ENCODE results near the gene ZFYVE28. TPM values are rescaled to one million over a fixed set of nuclear protein-coding genes. Genes with fewer than 3 reads are reported as not detected.

ZFYVE28 gene
- total and polyA plus RNA-seq, 9 donors = 1.3 to 12.1 (median 8.6) TPM

DNA sequence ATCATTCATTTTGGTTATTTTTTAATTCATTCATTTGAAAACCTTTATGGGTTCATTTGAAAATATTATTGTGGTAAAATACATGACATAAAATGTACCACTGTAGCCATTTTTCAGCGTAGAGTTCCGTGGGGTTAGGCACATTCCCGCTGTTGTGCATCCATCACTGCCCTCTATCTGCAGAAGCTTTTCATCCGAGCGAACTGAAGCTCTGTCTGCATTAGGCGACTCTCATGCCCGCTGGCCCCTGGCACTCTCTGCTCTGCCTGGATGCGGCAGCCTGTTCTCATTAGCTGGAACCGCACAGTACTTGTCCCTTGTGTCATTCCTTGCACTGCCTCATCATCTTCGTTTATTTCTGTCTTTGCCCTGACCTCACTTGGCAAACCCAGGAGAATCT, 17.9 kb upstream of the ZFYVE28 start:
- TF ChIP-seq EP300 (IDR thresholded peaks at IDR 0.05) (no peak), POLR2A (IDR thresholded peaks at IDR 0.05) (no peak)
- TF ChIP-seq, protein P1, sequence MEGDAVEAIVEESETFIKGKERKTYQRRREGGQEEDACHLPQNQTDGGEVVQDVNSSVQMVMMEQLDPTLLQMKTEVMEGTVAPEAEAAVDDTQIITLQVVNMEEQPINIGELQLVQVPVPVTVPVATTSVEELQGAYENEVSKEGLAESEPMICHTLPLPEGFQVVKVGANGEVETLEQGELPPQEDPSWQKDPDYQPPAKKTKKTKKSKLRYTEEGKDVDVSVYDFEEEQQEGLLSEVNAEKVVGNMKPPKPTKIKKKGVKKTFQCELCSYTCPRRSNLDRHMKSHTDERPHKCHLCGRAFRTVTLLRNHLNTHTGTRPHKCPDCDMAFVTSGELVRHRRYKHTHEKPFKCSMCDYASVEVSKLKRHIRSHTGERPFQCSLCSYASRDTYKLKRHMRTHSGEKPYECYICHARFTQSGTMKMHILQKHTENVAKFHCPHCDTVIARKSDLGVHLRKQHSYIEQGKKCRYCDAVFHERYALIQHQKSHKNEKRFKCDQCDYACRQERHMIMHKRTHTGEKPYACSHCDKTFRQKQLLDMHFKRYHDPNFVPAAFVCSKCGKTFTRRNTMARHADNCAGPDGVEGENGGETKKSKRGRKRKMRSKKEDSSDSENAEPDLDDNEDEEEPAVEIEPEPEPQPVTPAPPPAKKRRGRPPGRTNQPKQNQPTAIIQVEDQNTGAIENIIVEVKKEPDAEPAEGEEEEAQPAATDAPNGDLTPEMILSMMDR (IDR thresholded peaks at IDR 0.05) = no peak
- no peaks in the 10 kb centered on the region for H3K27me3 ChIP-seq
- 34 to 46% (median 44%) methylated on average over 10 of the region's 10 CpGs for WGBS, 3 donors
- peak in 1 of 5 donors; percentile 36 for DNase-seq
- H3K9me3 ChIP-seq = no peaks in the 10 kb centered on the region
- H3K27ac ChIP-seq = no peak overlapping the region
- no peak overlapping the region for H3K4me3 ChIP-seq
- H3K36me3 ChIP-seq = no peaks in the 10 kb centered on the region
- H3K4me1 ChIP-seq (ENCODE audit: insufficient read depth) = no peaks in the 10 kb centered on the region
- intact Hi-C loops (cut with DNase I) = no loop called here

DNA sequence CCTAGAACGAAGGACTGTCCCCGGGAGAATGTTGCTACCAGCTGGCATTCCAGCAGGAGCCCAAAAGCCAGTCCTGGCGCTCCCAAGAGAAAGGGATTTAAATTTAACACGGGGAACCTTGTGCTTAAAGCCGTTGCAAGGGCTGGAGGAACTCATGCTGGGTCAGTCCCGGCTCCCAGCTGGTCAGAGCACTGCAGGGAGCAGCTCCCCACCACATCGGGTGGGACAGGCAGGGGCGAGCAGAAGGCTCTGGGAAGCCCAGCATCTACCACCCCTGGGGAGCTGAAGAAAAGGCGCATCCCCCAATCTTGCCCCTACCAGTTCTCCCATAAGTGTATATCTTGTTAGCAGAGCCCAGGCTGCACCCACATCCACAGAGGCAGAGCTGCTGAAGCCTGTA, 16.0 kb upstream of the ZFYVE28 start:
- TF ChIP-seq, protein P1 (IDR thresholded peaks at IDR 0.05) = no peak
- TF ChIP-seq POLR2A (IDR thresholded peaks at IDR 0.05) (no peak), EP300 (IDR thresholded peaks at IDR 0.05) (no peak)
- no peaks in the 10 kb centered on the region for H3K36me3 ChIP-seq
- no peaks in the 10 kb centered on the region for H3K9me3 ChIP-seq
- H3K4me1 ChIP-seq (ENCODE audit: insufficient read depth) = no peaks in the 10 kb centered on the region
- H3K27ac ChIP-seq = no peak overlapping the region
- no peak for DNase-seq
- intact Hi-C loops (cut with DNase I) = no loop called here
- 60 to 67% (median 60%) methylated on average over 9 of the region's 9 CpGs for WGBS, 3 donors
- no peak overlapping the region for H3K4me3 ChIP-seq
- no peaks in the 10 kb centered on the region for H3K27me3 ChIP-seq

DNA sequence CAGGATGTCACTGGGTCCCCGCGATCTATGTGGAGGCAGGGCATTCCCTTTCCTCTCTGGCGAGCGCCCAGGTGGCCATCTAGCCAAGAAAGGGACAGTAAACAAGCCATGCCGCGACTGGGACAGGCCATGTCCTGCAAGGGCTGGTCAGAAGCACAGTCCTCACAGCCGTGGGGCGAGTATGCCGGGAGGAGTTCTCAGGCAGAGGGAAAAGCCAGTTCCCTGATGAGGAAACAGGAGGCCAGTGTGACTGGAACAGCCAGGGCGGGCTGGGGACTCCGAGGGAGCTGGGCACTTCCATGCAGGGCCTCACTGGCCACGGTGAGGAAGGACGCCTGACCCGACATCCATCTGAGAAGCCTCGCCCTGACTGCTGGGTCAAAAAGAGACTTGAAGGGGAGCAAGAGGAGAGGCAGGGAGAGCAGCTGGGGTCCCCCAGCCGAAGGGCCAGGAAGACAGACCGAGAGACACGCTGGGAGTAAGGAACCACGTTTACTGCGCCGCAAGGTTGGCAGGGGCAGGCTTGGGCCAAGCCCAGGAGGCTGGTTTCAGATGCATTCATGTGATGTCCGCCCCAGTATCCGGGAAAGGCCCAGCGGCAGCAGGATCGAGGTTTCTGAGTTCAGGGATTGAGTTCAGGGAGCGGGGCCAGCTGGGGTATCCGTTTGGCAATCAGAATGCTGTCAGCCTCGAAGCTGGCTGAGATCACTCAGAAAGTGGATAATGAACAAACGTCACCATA, 15.3 kb upstream of the ZFYVE28 start:
- H3K4me3 ChIP-seq = no peak overlapping the region
- intact Hi-C loops (cut with DNase I) = no loop called here
- no peaks in the 10 kb centered on the region for H3K4me1 ChIP-seq (ENCODE audit: insufficient read depth)
- H3K27me3 ChIP-seq = no peaks in the 10 kb centered on the region
- no peak for TF ChIP-seq POLR2A (IDR thresholded peaks at IDR 0.05)
- no peak for TF ChIP-seq EP300 (IDR thresholded peaks at IDR 0.05)
- TF ChIP-seq, protein P1 (IDR thresholded peaks at IDR 0.05) = no peak
- DNase-seq = no peak
- WGBS, 3 donors = 75 to 81% (median 77%) methylated on average over 29 of the region's 29 CpGs
- no peaks in the 10 kb centered on the region for H3K36me3 ChIP-seq
- no peak overlapping the region for H3K27ac ChIP-seq
- H3K9me3 ChIP-seq = no peaks in the 10 kb centered on the region

DNA sequence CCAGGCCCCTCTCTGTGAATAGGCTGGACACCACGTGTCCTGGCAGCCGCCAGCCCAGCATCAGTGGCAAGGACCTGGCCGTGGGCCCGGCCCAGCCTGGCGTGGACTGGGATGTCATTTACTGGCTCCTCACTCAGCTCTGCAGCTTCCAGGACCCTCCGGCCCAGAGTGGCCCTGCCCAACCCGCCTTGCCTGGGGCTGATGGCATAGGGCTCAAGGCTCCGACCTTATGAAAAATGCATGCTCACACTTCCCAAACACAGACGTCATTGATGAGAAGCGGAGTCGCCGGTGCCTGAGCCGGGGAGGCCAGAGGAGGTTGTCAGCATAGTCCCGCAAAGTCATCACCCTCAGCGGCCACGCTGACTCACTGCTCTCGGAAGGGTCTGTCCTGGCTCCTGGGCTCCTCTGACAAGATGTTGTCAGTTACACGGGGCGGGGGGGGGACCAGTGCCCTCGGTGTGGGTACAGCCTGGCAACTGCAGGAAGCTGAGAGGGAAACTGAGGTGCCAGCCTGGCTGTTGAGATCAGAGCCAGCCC, 14.6 kb upstream of the ZFYVE28 start:
- Histone ChIP-seq H3K36me3 (no peaks in the 10 kb centered on the region), H3K27me3 (no peaks in the 10 kb centered on the region), H3K4me3 (no peak overlapping the region), H3K4me1 (ENCODE audit: insufficient read depth) (no peaks in the 10 kb centered on the region), H3K27ac (no peak overlapping the region), H3K9me3 (no peaks in the 10 kb centered on the region)
- intact Hi-C loops (cut with DNase I) = no loop called here
- no peak for DNase-seq
- 78 to 81% (median 79%) methylated on average over 18 to 20 of the region's 20 CpGs for WGBS, 3 donors
- TF ChIP-seq POLR2A (IDR thresholded peaks at IDR 0.05) (no peak), EP300 (IDR thresholded peaks at IDR 0.05) (no peak)
- TF ChIP-seq, protein P1 (IDR thresholded peaks at IDR 0.05) = no peak

Measured in ovary (tissue), 9 donors.